SK-N-SH treated with all-trans-retinoic acid at 6 μM for 48 hours (cell line): ENCODE measurements around the gene LLGL2.

Experiments used
- ATAC-seq: fragments of 200-7000 bp; cut with Tn5 transposase; 3 replicates; pipeline ENCODE4 v1.9.1; 2020; ENCODE audit warnings: mild to moderate bottlenecking, moderate library complexity
- ARNTL ChIP-seq: fragments of 450-650 bp; formaldehyde crosslinking; IDR thresholded peaks from 2 replicates; pipeline ENCODE4 v1.5.0; 2020; ENCODE audit warnings: low read depth, mild to moderate bottlenecking, moderate library complexity, borderline replicate concordance
- BACH2 ChIP-seq: fragments of 250-450 bp; sonication (Bioruptor Pico); IDR thresholded peaks from 2 replicates; pipeline ENCODE4 v1.9.0; 2021; ENCODE audit warnings: mild to moderate bottlenecking, borderline replicate concordance
- CREB5 ChIP-seq: fragments of 250-450 bp; sonication (Bioruptor Pico); IDR thresholded peaks from 2 replicates; pipeline ENCODE4 v1.5.1; 2020; ENCODE audit warnings: low read depth, mild to moderate bottlenecking, moderate library complexity
- CSDC2 ChIP-seq: fragments of 250-450 bp; sonication (Bioruptor Pico); IDR thresholded peaks from 2 replicates; pipeline ENCODE4 v1.5.0; 2020; ENCODE audit warnings: mild to moderate bottlenecking, moderate library complexity
- ESRRG ChIP-seq: fragments of 250-450 bp; sonication (Bioruptor Pico); IDR thresholded peaks from 2 replicates; pipeline ENCODE4 v1.6.1; 2021; ENCODE audit warnings: mild to moderate bottlenecking
- GLIS3 ChIP-seq: fragments of 250-450 bp; sonication (Bioruptor Pico); IDR thresholded peaks from 2 replicates; pipeline ENCODE4 v1.5.0; 2020; ENCODE audit warnings: mild to moderate bottlenecking, moderate library complexity
- ISL1 ChIP-seq: fragments of 250-450 bp; sonication (Bioruptor Pico); IDR thresholded peaks from 2 replicates; pipeline ENCODE4 v2.1.2; 2022; ENCODE audit warnings: mild to moderate bottlenecking, moderate library complexity
- OSR1 ChIP-seq: fragments of 250-450 bp; sonication (Bioruptor Pico); IDR thresholded peaks from 2 replicates; pipeline ENCODE4 v1.8.0; 2022; ENCODE audit warnings: moderate library complexity, mild to moderate bottlenecking, inconsistent platforms
- PATZ1 ChIP-seq: fragments of 250-450 bp; sonication (Bioruptor Pico); IDR thresholded peaks from 2 replicates; pipeline ENCODE4 v1.8.0; 2020; ENCODE audit warnings: mild to moderate bottlenecking, moderate library complexity, borderline replicate concordance
- POU6F1 ChIP-seq: fragments of 250-450 bp; sonication (Bioruptor Pico); IDR thresholded peaks from 2 replicates; pipeline ENCODE4 v1.8.0; 2021; ENCODE audit warnings: low read depth, mild to moderate bottlenecking, moderate library complexity, borderline replicate concordance
- PPARA ChIP-seq: fragments of 250-450 bp; sonication (Bioruptor Pico); IDR thresholded peaks from 2 replicates; pipeline ENCODE4 v1.5.0; 2020; ENCODE audit warnings: mild to moderate bottlenecking, borderline replicate concordance
- RARB ChIP-seq: fragments of 250-450 bp; sonication (Bioruptor Pico); IDR thresholded peaks from 2 replicates; pipeline ENCODE4 v1.8.0; 2021; ENCODE audit warnings: mild to moderate bottlenecking, moderate library complexity
- TCF4 ChIP-seq: fragments of 250-450 bp; sonication (Bioruptor Pico); IDR thresholded peaks from 2 replicates; pipeline ENCODE4 v1.8.0; 2021; ENCODE audit warnings: mild to moderate bottlenecking, moderate library complexity, borderline replicate concordance
- TOX ChIP-seq: fragments of 250-450 bp; sonication (Bioruptor Pico); IDR thresholded peaks from 2 replicates; pipeline ENCODE4 v1.8.0; 2021; ENCODE audit warnings: mild to moderate bottlenecking, moderate library complexity, borderline replicate concordance
- TSHZ2 ChIP-seq: fragments of 250-450 bp; sonication (Bioruptor Pico); IDR thresholded peaks from 2 replicates; pipeline ENCODE4 v1.5.0; 2020; ENCODE audit warnings: mild to moderate bottlenecking, moderate library complexity
- ZFP3 ChIP-seq: fragments of 250-450 bp; sonication (Bioruptor Pico); IDR thresholded peaks from 2 replicates; pipeline ENCODE4 v1.5.0; 2020; ENCODE audit warnings: mild to moderate bottlenecking, moderate library complexity
- ZFP30 ChIP-seq: fragments of 450-650 bp; formaldehyde crosslinking; IDR thresholded peaks from 2 replicates; pipeline ENCODE4 v1.5.0; 2022; ENCODE audit warnings: mild to moderate bottlenecking, moderate library complexity
- ZNF565 ChIP-seq: fragments of 450-650 bp; formaldehyde crosslinking; conservative IDR thresholded peaks from 2 replicates; pipeline ENCODE4 v1.5.0; 2020; ENCODE audit warnings: low read depth, mild to moderate bottlenecking, moderate library complexity
- ZNF8 ChIP-seq: fragments of 450-650 bp; formaldehyde crosslinking; IDR thresholded peaks from 2 replicates; pipeline ENCODE4 v1.5.0; 2020; ENCODE audit warnings: mild to moderate bottlenecking, moderate library complexity

The LLGL2 gene

GRCh38 chr17:75603123-75603522, 77.6 kb downstream of the LLGL2 start (continued):
- TF ChIP-seq TSHZ2 (CRISPR knock-in tag) (no peak), OSR1 (CRISPR knock-in tag) (no peak)

- TF ChIP-seq TCF4 (CRISPR knock-in tag), result no peak
- no peak for TF ChIP-seq GLIS3 (CRISPR knock-in tag)
- ATAC-seq, result no peak; the same call in 2 of the 3 replicates
These were observed 78.7 kb downstream of the LLGL2 start for GRCh38 chr17:75604034-75604695.

- ATAC-seq, result no peak
- TF ChIP-seq CREB5 (no peak), OSR1 (CRISPR knock-in tag) (no peak), RARB (no peak), ZFP30 (CRISPR knock-in tag) (no peak), ZNF565 (CRISPR knock-in tag) (no peak), GLIS3 (CRISPR knock-in tag) (no peak), POU6F1 (CRISPR knock-in tag) (no peak)
These were observed 80.3 kb downstream of the LLGL2 start for GRCh38 chr17:75605790-75606189.

GRCh38 chr17:75607086-75607485, 81.6 kb downstream of the LLGL2 start:
- no peak for ATAC-seq
- TF ChIP-seq ZFP30 (CRISPR knock-in tag) (no peak), RARB (no peak), ZFP3 (CRISPR knock-in tag) (no peak), BACH2 (CRISPR knock-in tag) (no peak), POU6F1 (CRISPR knock-in tag) (no peak), PPARA (CRISPR knock-in tag) (no peak), ARNTL (CRISPR knock-in tag) (no peak), ZNF565 (CRISPR knock-in tag) (no peak), ESRRG (CRISPR knock-in tag) (no peak), TCF4 (CRISPR knock-in tag) (no peak)
- TF ChIP-seq, all 23 proteins: peak for 0

- TF ChIP-seq ISL1 (no peak), OSR1 (CRISPR knock-in tag) (no peak), PPARA (CRISPR knock-in tag) (no peak), GLIS3 (CRISPR knock-in tag) (no peak), TOX (CRISPR knock-in tag) (no peak), TCF4 (CRISPR knock-in tag) (no peak), ZNF8 (CRISPR knock-in tag) (no peak), PATZ1 (CRISPR knock-in tag) (no peak), ZFP3 (CRISPR knock-in tag) (no peak), CSDC2 (no peak)
- TF ChIP-seq, all 23 proteins: peak for 0
- no peak; the same call in 2 of the 3 replicates for ATAC-seq
These were observed 84.8 kb downstream of the LLGL2 start for GRCh38 chr17:75610103-75610984.
